Stimulated activated CD8-positive, alpha-beta memory T cell treated with anti-CD3 and anti-CD28 coated beads, Interleukin-12 subunit alpha, Interleukin-12 subunit beta, amount 100 ng/mL, for 1 hour (primary cell): ENCODE data around the gene KCNH1.

ENCODE experiments used
- DNase-seq: peaks from one replicate; pipeline ENCODE4 v3.0.0-alpha.2; 2020; ENCODE audit warnings: low read depth

The KCNH1 gene

GRCh38 chr1:210646258-210646616 is 487.7 kb downstream of the KCNH1 start:
- DNase-seq = no peak

GRCh38 chr1:210645582-210646257 is 488.2 kb downstream of the KCNH1 start:
- DNase-seq = no peak

- DNase-seq = no peak
Measured at GRCh38 chr1:210641582-210641981, 492.4 kb downstream of the KCNH1 start.

- no peak for DNase-seq
Measured at GRCh38 chr1:210635108-210635507, 498.8 kb downstream of the KCNH1 start.

- DNase-seq = no peak
Measured at GRCh38 chr1:210633636-210634035, 500.3 kb downstream of the KCNH1 start.

- DNase-seq = no peak
Measured at GRCh38 chr1:210633140-210633539, 500.8 kb downstream of the KCNH1 start.

GRCh38 chr1:210631399-210631798 is 502.5 kb downstream of the KCNH1 start:
- no peak for DNase-seq

- DNase-seq = no peak
Measured at GRCh38 chr1:210629276-210629675, 504.7 kb downstream of the KCNH1 start.

- no peak for DNase-seq
Measured at GRCh38 chr1:210627755-210628154, 506.2 kb downstream of the KCNH1 start.
